NCI-H2107 treated with DMSO at 0.1 percent for 48 hours (cell line): Measurements from ENCODE around the gene ZNF451.
"Not testable (repeated sequence)": the region's sequence is repeated elsewhere in the genome, so short reads cannot be mapped to it uniquely, and the experiment has no call there.

Experiments used
- DNase-seq: peaks from one replicate; lab custom pipeline; 2025; ENCODE audit not compliant: unreplicated experiment; lab: John Stamatoyannopoulos, UW

Gene ZNF451

GRCh38 chr6:57089687-57090457 lies at the start of gene ZNF451:
TSS of gene ZNF451 (plus strand) at chr6:57090188. CDS start at chr6:57090254, 66 bp downstream.
- DNase-seq, result peak; percentile 75

- not testable (repeated sequence) for DNase-seq
Observed at GRCh38 chr6:57044061-57044460, 45.9 kb upstream of the ZNF451 start.

GRCh38 chr6:57044568-57044967 lies 45.4 kb upstream of the ZNF451 start:
- no peak for DNase-seq

GRCh38 chr6:57046332-57047256 lies 43.4 kb upstream of the ZNF451 start, which contains the start of gene KIAA1586:
TSS of gene KIAA1586 (plus strand) at chr6:57046693. CDS start at chr6:57046756, 63 bp downstream.
- DNase-seq, result peak; percentile 43

- not testable (repeated sequence) for DNase-seq
Observed at GRCh38 chr6:57047257-57047585, 42.8 kb upstream of the ZNF451 start.

GRCh38 chr6:57047859-57048258 lies 42.1 kb upstream of the ZNF451 start:
- not testable (repeated sequence) for DNase-seq

- DNase-seq, result no peak
Observed at GRCh38 chr6:57048577-57048976, 41.4 kb upstream of the ZNF451 start.

- DNase-seq, result no peak
Observed at GRCh38 chr6:57063847-57064246, 26.1 kb upstream of the ZNF451 start.

GRCh38 chr6:57064809-57065208 lies 25.2 kb upstream of the ZNF451 start:
- no peak for DNase-seq

GRCh38 chr6:57068061-57068460 lies 21.9 kb upstream of the ZNF451 start:
- DNase-seq, result no peak

- DNase-seq, result no peak
Observed at GRCh38 chr6:57069228-57069627, 20.8 kb upstream of the ZNF451 start.

- no peak for DNase-seq
Observed at GRCh38 chr6:57069920-57070331, 20.1 kb upstream of the ZNF451 start.

- no peak for DNase-seq
Observed at GRCh38 chr6:57072108-57072507, 17.9 kb upstream of the ZNF451 start.

- no peak for DNase-seq
Observed at GRCh38 chr6:57074383-57074782, 15.6 kb upstream of the ZNF451 start.

GRCh38 chr6:57075092-57075491 lies 14.9 kb upstream of the ZNF451 start:
- DNase-seq, result no peak

- DNase-seq, result no peak
Observed at GRCh38 chr6:57078531-57079207, 11.3 kb upstream of the ZNF451 start.

- no peak for DNase-seq
Observed at GRCh38 chr6:57085471-57085870, 4.5 kb upstream of the ZNF451 start.

GRCh38 chr6:57086843-57087242 lies 3.1 kb upstream of the ZNF451 start:
- no peak for DNase-seq

- no peak for DNase-seq
Observed at GRCh38 chr6:57087916-57088315, 2.1 kb upstream of the ZNF451 start.

- no peak for DNase-seq
Observed at GRCh38 chr6:57089265-57089664, 723 bp upstream of the ZNF451 start.

GRCh38 chr6:57090458-57091067 lies 575 bp downstream of the ZNF451 start:
- not testable (repeated sequence) for DNase-seq
